ENCODE data around the gene SUGCT.
"Not testable (repeated sequence)": the region's sequence is repeated elsewhere in the genome, so short reads cannot be mapped to it uniquely, and the experiment has no call there.

DNA sequence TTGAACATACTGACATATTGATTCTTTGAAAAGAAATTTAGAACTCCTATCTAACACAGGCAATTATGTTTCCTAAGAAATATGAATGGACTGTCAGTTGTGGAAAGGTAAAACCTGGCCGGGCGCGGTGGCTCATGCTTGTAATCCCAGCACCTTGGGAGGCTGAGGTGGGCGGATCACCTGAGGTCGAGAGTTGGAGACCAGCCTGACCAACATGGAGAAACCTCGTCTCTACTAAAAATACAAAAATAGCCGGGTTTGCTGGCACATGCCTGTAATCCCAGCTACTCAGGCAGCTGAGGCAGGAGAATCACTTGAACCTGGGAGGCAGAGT lies 13.4 kb downstream of the SUGCT start:
- not testable (repeated sequence) for TF ChIP-seq CTCF (conservative IDR thresholded peaks at IDR 0.05; ENCODE audit: low read depth, low read length); EZH2 (IDR thresholded peaks at IDR 0.05; ENCODE audit: borderline replicate concordance, low read depth, low read length, poor library complexity, severe bottlenecking)

All from A673 (cell line).